Central memory CD8-positive, alpha-beta T cell (primary cell): Measurements from ENCODE around the gene TMEM272.

Source experiments
- ATAC-seq: fragments of 150-1000 bp; cut with Tn5 transposase; replicated peaks from 2 replicates; pipeline ENCODE4 v1.10.0; 2022; ENCODE audit warnings: mild to moderate bottlenecking, moderate FRiP score, moderate number of reproducible peaks; ENCODE audit not compliant: poor library complexity, severe bottlenecking; ENCODE audit errors: extremely low read depth
- DNase-seq, 2 donors: peaks; one replicate each; pipeline ENCODE4 v3.0.0; 2021; ENCODE audit warnings: low spot score in 2 of 2
- H3K27ac Mint-ChIP-seq: one replicate; pipeline ENCODE4 v1.8.0; 2022; ENCODE audit warnings: low read depth, mild to moderate bottlenecking, moderate library complexity, mixed read lengths
- H3K27me3 Mint-ChIP-seq: one replicate; pipeline ENCODE4 v1.8.0; 2022; ENCODE audit warnings: mixed read lengths
- H3K36me3 Mint-ChIP-seq: one replicate; pipeline ENCODE4 v1.8.0; 2022; ENCODE audit warnings: mild to moderate bottlenecking, moderate library complexity, mixed read lengths; ENCODE audit not compliant: insufficient read depth
- H3K4me1 Mint-ChIP-seq: one replicate; pipeline ENCODE4 v1.8.0; 2022; ENCODE audit warnings: mixed read lengths
- H3K4me3 Mint-ChIP-seq: one replicate; pipeline ENCODE4 v1.8.0; 2022; ENCODE audit warnings: mild to moderate bottlenecking, moderate library complexity, mixed read lengths
- H3K9me3 Mint-ChIP-seq: one replicate; pipeline ENCODE4 v1.8.0; 2022; ENCODE audit warnings: mixed read lengths

TMEM272 gene

GRCh38 chr13:51845574-51846318 is 769 bp upstream of the TMEM272 start:
- no peak for ATAC-seq
- Mint-ChIP-seq H3K4me1 (peaks cover 7% of the 10 kb centered on the region), H3K36me3 (peaks cover 1% of the 10 kb centered on the region), H3K9me3 (no peaks in the 10 kb centered on the region), H3K4me3 (no peak overlapping the region), H3K27ac (no peak overlapping the region), H3K27me3 (peaks cover 14% of the 10 kb centered on the region)
- DNase-seq = no peak

DNA sequence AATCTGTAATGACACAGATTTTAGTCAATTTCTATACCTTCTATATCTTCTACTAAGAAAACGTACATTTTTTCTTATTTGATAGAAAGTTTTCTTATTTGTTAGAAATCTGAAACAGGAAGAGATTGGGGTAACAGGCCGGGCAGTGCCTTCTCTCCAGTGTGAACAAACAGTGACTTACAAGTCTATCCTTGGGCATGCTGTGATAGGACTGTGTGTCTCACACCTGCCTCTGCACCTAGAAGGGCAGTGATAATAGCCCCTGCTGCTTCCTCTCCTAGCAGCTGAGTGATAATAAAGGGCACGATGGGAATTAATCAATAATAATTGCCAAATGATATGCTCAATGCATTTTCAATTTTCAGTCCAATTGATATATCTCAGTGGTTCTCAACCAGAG is 1.4 kb downstream of the TMEM272 start:
- Mint-ChIP-seq H3K9me3 (no peaks in the 10 kb centered on the region), H3K4me3 (no peak overlapping the region), H3K36me3 (peaks cover 1% of the 10 kb centered on the region), H3K4me1 (peaks cover 7% of the 10 kb centered on the region), H3K27ac (no peak overlapping the region), H3K27me3 (peaks cover 13% of the 10 kb centered on the region)
- no peak for DNase-seq
- no peak for ATAC-seq

DNA sequence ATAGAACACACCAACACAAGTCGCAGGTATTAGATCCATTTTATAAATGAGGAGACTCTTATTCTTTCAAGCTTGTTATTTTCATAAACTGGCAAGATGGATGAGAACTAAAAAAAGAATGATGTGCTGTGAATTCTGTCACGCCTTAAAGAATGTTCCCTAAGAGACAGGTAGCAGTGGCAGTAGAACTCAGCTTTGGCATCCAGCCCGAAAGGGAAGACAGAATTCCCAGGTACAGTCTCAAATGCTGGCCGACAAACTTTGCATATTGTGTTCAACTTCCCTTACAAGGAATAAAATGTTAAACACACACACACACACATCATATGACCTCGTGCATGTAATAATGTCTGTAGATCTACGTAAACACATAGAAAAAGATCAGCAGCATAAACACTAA is 3.2 kb downstream of the TMEM272 start:
- no peak overlapping the region for H3K27ac Mint-ChIP-seq
- DNase-seq (no peak), ATAC-seq (no peak)
- no peaks in the 10 kb centered on the region for H3K9me3 Mint-ChIP-seq
- peaks cover 13% of the 10 kb centered on the region for H3K27me3 Mint-ChIP-seq
- peaks cover 1% of the 10 kb centered on the region for H3K36me3 Mint-ChIP-seq
- no peak overlapping the region for H3K4me3 Mint-ChIP-seq
- H3K4me1 Mint-ChIP-seq = peaks cover 7% of the 10 kb centered on the region

- H3K9me3 Mint-ChIP-seq = no peaks in the 10 kb centered on the region
- ATAC-seq (no peak), DNase-seq (no peak)
- no peak overlapping the region for H3K4me3 Mint-ChIP-seq
- H3K4me1 Mint-ChIP-seq = peaks cover 7% of the 10 kb centered on the region
- peaks cover 13% of the 10 kb centered on the region for H3K27me3 Mint-ChIP-seq
- H3K27ac Mint-ChIP-seq = no peak overlapping the region
- H3K36me3 Mint-ChIP-seq = peaks cover 1% of the 10 kb centered on the region
These were observed 4.1 kb downstream of the TMEM272 start for GRCh38 chr13:51840917-51841316.

DNA sequence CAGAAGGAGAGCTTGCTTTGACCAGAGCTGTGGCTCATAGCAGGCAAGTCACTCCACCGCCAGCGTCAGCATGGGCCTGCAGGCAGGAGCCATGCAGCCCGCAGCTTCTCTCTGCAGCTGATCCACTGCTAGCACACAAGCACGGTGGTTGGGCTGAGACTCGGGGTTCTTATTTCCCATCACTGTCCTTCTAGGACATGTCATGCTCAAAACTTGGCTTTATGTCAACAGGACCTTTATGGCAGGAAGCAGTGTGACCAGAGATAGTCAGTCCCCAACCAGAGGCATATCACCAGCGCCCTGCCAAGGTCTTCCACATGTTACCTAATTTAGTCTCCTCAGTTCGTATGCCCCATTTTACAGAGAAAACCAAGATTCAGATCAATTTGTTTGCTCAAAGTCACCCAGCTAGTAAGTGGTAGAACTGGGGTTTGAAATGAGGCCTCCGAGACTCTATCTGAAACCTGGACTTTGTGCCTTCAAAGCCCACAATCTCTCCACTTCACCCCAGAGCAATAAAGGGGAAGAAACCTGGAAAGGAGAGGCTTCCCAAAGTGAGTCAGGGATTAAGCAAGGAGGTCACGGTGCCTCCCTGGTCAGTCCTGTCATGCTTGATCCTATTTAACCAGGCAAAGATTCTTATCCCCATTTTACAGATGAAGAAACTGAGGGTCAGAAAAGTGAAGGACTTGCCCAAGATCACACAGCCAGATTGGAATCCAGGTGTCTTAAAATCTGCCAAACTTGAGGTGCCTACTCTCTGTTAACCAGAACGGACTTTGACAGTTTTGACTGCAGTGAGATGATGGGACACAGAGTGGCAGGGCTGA is 5.1 kb downstream of the TMEM272 start:
- ATAC-seq (no peak), DNase-seq (no peak)
- Mint-ChIP-seq H3K9me3 (no peaks in the 10 kb centered on the region), H3K27ac (no peak overlapping the region), H3K36me3 (no peaks in the 10 kb centered on the region), H3K4me3 (no peak overlapping the region), H3K4me1 (peaks cover 3% of the 10 kb centered on the region), H3K27me3 (peaks cover 8% of the 10 kb centered on the region)

DNA sequence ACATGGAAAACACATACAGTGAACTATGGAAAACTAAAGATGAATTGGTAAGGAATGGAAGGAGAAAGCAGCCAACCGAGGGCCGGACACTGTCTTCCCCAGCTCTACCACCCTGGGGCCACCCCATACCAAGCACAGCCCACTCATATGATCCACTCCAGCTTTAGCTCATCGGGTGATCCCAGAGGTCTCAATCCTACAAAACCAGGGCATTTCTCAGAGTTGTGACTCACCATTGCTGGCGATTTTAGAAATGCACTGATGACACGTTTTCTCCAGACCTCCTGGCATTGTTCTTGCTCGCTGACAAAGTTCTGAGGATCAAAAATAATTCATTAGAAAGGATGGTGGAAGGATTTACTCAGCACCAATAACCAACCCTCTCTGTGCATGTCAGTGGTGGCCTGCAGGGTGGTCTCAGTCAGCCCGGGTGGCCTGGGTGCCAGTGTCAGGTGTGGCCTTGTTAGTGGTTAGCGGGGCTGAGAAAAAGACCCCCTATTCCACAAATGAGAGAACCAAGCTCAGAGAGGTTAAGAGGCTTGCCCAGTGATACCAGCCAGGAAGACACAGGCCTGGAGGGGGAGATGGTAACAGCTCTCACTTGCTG is 6.6 kb downstream of the TMEM272 start:
- Mint-ChIP-seq H3K4me3 (no peak overlapping the region), H3K27ac (no peak overlapping the region), H3K9me3 (no peaks in the 10 kb centered on the region), H3K36me3 (peaks cover 2% of the 10 kb centered on the region), H3K27me3 (no peaks in the 10 kb centered on the region), H3K4me1 (no peaks in the 10 kb centered on the region)
- ATAC-seq = no peak
- no peak for DNase-seq

DNA sequence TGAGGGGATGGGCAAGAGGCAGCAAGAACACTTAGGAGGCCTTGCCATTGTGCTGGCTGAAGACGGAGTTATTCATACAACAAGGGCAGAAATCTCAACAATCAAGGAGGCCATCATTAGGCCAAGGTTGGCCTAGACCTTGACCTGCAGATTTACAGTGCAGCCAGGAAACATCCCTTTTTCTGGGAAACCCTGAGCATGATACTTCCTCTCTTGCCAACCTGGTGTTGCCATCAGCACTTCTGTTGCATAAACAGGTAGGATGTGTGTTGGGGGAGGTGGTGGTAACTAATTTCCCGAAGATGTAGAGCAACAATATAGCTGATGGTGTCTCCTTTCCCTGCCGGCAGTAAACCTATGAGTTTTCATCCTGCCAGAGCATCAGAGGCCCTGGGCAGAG is 8.0 kb downstream of the TMEM272 start:
- DNase-seq (no peak), ATAC-seq (no peak)
- H3K4me1 Mint-ChIP-seq = peaks cover 9% of the 10 kb centered on the region
- H3K4me3 Mint-ChIP-seq = no peak overlapping the region
- H3K27ac Mint-ChIP-seq = no peak overlapping the region
- H3K36me3 Mint-ChIP-seq = peaks cover 2% of the 10 kb centered on the region
- no peaks in the 10 kb centered on the region for H3K9me3 Mint-ChIP-seq
- no peaks in the 10 kb centered on the region for H3K27me3 Mint-ChIP-seq

DNA sequence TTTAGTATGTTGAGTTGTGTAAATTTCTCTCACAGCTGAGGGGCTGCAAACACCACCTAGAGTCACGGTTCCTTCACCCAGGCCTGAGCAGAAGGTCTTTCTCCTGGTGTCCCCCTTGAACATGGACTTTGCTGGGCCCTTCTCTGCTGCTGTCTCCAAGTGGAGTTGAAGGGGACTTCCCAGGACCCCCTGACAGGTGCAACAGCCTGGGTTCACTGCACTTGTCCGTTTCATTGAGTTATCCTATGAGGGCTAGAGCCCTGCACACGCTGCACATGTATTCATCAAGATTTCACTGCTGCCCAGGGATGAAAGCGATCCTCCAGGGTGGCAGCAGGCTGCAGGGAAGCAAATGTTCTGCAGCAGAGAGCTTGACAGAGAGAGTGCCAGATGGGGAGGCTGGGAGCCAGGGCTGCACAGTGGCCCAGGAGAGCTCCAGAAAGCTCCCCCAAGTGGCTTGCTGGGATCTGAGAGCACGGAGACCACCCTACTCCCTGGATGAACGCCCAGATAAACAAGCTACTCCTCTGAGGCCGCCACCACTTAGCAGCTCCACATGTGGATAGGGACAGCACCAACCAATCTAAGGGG is 10.3 kb downstream of the TMEM272 start:
- Mint-ChIP-seq H3K4me3 (no peak overlapping the region), H3K4me1 (peaks cover 9% of the 10 kb centered on the region)

GRCh38 chr13:51833980-51834379 is 11.0 kb downstream of the TMEM272 start:
- H3K4me1 Mint-ChIP-seq = peaks cover 9% of the 10 kb centered on the region
- ATAC-seq (no peak), DNase-seq (no peak)
- H3K27me3 Mint-ChIP-seq = no peaks in the 10 kb centered on the region
- no peak overlapping the region for H3K4me3 Mint-ChIP-seq
- no peak overlapping the region for H3K27ac Mint-ChIP-seq
- peaks cover 2% of the 10 kb centered on the region for H3K36me3 Mint-ChIP-seq
- H3K9me3 Mint-ChIP-seq = no peaks in the 10 kb centered on the region

More for the DNA sequence above, 10.3 kb downstream of the TMEM272 start:
- Mint-ChIP-seq H3K9me3 (no peaks in the 10 kb centered on the region), H3K27ac (no peak overlapping the region), H3K36me3 (peaks cover 2% of the 10 kb centered on the region), H3K27me3 (no peaks in the 10 kb centered on the region)
- DNase-seq = no peak
- no peak for ATAC-seq

DNA sequence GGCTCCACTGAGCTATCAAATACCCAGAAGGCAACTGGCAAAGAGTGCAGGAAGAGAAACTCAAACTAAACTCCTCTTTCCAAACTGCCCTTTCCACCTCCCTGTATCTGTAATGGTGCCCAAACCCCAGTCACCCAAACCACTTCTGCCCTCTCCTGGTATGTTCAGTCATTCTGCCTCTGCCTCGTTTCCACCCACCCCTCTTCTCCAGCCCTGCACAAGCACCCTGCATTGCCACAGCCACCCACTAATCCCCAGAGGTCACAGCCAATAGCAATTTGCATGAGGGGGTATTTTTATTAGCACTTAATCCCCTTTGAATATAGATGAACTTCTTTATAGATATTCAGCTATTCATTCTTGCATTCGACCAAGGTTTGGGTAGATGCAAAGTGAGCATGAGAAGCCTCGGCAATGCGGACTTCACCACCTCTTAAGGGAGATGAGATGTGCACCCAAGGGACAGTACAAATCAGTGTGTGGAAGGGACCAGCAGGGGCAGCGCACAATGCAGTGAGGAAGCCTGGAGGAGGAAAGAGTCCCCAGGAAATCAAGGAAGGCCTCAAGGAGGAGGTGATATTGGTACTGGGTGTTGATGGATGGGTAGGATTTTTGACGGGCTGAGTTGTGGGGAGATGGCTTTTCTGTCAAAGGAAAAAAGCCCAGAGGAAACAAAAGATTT is 12.4 kb downstream of the TMEM272 start:
- no peak overlapping the region for H3K27ac Mint-ChIP-seq
- H3K9me3 Mint-ChIP-seq = no peaks in the 10 kb centered on the region
- H3K36me3 Mint-ChIP-seq = peaks cover 2% of the 10 kb centered on the region
- peak; percentile 97 for ATAC-seq
- DNase-seq = peak in 1 of 2 donors; percentile 44
- no peaks in the 10 kb centered on the region for H3K27me3 Mint-ChIP-seq
- H3K4me1 Mint-ChIP-seq = peaks cover 20% of the 10 kb centered on the region
- no peak overlapping the region for H3K4me3 Mint-ChIP-seq

DNA sequence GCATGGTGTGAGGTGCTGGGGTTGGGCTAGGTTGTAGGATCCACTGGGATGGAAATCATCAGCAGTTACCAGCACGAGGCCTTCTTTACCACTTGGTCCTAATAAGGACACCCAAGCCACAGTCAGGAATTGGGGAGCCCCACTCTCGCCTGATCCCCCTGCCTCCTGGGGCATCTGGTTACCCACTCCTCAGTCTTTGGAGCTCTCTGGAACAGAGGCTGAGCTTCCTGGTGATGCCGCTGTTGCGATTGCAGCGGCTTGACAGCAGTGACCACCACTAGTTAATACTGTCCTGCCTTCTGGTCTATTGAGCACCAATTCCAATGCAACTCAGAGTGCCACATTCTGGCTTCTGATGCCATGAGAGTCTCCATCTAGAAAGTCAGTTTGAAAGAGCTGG is 13.5 kb downstream of the TMEM272 start:
- no peak for DNase-seq
- Mint-ChIP-seq H3K27ac (no peak overlapping the region), H3K9me3 (no peaks in the 10 kb centered on the region), H3K36me3 (peaks cover 8% of the 10 kb centered on the region), H3K27me3 (no peaks in the 10 kb centered on the region), H3K4me1 (peaks cover 31% of the 10 kb centered on the region), H3K4me3 (no peak overlapping the region)
- ATAC-seq = no peak

DNA sequence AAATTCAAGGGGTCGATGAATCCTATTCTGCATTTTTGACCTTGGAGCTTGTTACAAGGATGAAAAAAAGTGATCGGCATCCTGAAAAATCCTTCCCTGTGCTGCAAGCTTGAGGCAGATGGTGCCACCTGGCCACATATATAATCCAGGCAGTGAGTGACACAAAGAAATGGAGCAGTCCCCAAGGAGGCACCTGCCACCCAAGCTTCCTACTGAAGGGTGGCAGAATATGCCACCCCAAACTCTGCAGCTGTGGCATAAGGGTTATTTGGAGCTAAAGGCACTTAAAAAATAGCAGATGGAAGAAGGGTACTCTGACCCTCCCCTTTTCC is 15.4 kb downstream of the TMEM272 start:
- Mint-ChIP-seq H3K36me3 (peaks cover 13% of the 10 kb centered on the region), H3K4me1 (peaks cover 50% of the 10 kb centered on the region), H3K27ac (no peak overlapping the region), H3K27me3 (no peaks in the 10 kb centered on the region), H3K4me3 (no peak overlapping the region), H3K9me3 (no peaks in the 10 kb centered on the region)
- no peak for DNase-seq
- no peak for ATAC-seq
